ENCODE measurements around the gene NAIF1. TPM values are rescaled to one million over a fixed set of nuclear protein-coding genes. Genes with fewer than 3 reads are reported as not detected.
"Not testable (repeated sequence)": the region's sequence is repeated elsewhere in the genome, so short reads cannot be mapped to it uniquely, and the experiment has no call there.

The NAIF1 gene
- total RNA-seq, 1 donor from 2014 or later: 4.7 TPM

DNA sequence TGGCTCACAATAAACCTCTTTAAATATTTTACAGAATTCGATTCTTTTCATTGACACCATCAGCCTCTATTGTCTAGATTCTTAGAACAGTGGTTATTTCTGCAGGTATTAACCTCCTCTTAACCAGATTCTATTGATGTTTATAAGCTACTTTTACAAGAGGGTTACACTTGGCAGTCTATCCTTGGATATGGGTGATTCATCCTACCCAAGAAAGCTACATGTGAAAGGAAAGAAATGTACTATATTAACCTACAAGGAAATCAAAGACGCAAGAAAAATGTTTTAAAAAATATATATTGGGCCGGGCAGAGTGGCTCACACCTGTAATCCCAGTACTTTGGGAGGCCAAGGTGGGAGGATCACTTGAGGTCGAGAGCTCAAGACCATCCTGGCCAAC, 17.6 kb upstream of the NAIF1 start:
- no peak for DNase-seq

DNA sequence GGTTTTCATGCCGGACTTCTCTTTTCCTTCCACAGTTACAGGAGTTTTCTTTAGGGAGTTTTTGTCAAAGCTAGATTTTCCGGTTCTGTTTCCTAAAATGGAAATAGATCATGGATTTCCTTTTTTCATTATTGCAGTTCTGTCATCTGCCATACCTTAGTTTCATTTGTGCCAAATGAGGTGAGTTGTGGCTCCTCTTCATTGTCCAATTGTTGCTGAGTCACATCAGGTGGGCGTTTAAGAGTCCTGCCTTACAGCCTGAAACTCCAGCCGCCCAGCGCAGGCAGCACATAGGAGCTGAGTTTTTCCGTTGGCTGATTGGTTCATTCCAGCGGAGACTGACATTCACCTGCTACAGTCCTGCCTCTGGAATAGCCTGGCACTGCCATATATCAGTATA, 15.0 kb upstream of the NAIF1 start:
- no peak for DNase-seq

DNA sequence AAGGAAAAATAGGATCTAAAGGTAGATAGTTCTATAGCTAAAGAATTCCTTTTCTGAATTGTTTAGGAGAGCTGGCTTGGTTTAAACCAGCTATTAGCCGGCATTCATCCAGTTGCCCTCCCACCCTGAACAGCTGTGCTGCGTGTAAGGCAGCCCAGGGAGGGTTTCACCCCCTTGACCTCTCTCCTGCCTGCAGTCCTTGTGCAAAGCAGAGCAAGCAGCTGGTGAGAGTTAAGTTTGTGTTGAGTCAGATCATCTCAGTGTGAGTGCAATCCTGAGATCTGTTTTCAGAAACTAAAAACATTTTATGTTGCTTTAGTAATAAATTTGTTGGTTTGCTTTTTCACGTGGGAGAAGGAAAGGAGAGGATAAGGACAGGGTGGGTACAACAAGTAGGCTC, 13.9 kb upstream of the NAIF1 start:
- DNase-seq: peak; percentile 71

DNA sequence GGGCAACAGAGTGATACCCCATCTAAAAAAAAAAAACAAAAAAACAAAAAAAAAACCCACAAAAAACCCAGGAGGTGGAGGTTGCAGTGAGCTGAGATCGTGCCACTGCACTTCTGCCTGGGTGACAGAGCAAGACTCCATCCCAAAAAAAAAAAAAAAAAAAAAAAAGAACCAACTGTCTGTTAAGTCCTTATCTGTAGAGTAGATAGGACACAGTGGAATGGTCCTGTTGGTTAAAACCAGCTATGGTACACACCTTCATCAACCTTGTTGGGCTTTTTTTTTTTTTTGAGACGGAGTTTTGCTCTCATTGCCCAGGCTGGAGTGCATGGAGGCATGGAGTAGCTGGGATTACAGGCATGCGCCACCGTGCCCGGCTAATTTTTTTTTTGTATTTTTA, 13.1 kb upstream of the NAIF1 start:
- no peak for DNase-seq

DNA sequence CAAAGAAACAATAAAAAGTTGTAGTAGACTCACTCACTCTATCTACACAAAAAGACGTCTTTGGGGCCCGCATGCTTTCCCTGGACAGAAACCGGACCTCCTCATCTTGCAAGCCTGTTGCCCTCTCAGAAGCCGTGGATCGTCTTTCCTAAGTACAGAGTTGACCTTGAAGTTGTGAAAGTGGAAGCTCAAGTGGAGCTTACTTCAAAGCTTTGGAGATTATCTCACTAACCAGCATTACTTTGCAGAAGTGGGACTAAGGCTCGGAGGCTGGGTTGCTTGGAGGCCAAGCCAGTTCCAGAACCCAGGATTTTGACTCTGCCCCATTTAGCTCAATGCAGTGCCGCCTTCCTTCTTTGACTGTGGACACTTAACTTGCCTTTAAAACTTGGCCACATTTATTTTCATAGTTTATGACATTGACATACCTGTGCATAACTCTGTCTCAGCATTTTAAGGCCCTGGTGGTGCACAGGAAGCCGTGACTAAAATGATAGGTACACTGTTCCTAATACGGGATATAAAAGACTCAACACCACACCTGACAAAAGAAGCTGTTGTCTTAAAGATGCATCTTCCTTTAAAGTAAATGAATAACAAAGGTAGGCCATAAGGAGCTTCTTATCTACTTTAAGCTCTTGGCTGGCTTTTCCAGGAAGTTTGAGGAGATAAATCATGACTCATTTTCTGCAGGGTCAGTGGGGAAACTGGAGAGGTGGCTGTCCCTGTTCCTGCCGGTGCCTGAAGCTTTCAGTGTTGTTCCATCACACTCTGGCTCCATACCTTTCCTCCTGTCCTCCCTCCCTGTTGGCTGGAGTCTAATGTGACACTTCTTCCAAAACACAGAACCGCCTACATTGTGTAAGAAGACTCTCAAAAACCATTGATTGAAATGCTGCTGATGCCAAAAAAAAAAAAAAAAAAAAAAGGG, 11.6 kb upstream of the NAIF1 start:
- DNase-seq: no peak

DNA sequence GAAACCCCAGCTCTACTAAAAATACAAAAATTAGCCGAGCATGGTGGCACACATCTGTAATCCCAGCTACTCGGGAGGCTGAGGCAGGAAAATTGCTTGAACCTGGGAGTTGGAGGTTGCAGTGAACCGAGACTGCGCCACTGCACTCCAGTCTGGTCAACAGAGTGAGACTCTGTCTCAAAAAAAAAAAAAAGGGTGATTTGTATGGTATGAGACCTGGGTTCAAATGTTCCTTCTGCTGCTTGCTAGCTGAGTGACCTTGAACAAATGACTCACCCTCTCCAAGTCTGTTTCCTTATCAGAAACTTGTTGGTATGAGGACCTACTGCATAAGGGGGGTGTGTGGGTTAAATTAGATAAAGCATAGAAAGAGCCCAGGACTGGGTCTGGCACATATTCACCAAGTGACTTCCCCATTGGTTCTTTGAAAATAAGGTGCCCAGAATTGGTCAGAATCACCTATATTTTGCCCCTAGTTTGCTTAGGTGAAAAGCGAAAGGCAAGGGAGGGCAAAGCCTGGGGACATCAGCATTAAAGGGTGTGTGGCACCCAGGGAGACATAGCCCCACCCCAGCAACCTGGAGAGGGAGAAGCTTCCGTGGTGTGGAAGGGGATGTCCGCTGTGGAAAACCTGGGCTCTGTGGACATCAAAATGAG, 10.9 kb upstream of the NAIF1 start:
- no peak for DNase-seq

DNA sequence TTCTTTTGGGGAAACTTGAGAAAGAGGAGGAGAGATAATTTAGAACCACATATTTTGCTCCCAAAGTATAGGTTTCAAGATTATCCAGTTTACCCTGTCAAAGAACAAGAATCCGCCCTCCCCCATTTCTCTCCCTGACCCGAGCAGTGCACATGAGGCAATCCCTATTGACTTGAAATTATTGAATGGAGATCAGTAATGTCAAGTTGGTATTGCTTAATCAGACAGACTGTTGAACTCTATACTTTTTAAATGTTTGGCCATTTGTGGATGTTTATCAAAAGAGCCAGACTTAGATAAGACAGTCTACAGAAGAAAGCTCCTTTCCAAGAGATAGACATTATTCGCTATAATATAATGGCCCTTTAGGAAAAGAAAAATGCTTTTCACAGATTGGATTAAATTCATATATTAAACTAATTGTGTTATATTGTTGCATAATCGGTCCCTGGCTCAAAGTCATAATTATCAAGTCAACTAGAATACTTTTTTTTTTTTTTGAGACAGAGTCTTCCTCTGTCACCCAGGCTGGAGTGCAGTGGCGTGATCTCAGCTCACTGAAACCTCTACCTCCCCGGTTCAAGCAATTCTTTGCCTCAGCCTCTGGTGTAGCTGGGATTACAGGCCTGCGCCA, 6.2 kb upstream of the NAIF1 start:
- peak; percentile 37 for DNase-seq

DNA sequence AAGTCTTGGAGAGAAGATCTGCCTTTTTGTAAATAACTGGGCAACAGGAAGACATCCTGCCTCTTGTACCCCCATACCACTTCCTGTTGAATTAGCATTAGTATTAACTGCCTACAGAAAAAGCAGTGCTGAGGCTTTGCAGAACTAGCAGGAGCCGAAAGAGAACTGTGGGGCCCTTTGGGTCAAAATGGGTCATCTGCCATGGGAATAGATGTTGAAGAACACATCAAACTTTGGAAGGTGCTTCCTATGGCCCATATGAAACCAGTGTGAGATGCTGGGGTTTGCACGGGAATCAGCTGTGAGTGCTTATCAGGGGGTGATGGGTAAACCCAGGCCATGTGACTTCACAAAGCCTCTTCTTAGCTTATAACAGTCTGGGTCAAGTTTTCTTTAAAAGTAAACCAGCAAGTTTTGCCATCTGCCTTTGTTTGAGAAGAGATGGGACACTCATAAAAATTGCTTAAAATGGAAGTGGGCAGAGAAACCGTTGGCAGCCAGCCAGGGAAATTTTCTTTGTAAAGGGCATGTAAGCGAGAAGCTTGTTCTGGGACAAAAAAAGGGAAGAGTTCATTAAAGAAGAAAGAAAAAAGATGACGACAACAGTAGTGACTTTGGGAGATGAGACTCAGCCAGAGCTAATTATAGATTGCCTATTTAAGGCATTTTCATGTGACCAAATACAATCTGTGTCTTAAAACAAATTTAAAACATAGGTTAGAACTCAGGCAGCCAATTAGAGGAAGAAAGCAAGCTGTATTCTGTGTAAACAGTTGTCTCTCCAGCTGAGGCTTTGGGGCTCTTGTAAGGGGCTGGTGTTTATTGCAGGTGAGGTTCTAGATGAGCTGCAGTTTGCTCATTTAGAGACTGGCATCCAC, 5.3 kb upstream of the NAIF1 start:
- DNase-seq: peak; percentile 86

DNA sequence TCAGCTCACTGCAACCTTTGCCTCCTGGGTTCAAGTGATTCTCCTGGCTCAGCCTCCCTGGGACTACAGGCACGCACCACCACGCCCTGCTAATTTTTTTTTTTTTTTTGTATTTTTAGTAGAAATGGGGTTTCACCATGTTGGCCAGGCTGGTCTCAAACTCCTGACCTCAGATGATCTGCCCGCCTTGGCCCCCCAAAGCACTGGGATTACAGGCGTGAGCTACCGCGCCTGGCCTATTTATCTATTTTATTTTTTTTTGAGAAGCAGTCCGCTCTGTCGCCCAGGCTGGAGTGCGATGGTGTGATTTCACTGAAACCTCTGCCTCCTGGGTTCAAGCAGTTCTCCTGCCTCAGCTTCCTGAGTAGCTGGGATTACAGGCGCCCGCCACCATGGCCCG, 4.4 kb upstream of the NAIF1 start:
- DNase-seq: not testable (repeated sequence)

DNA sequence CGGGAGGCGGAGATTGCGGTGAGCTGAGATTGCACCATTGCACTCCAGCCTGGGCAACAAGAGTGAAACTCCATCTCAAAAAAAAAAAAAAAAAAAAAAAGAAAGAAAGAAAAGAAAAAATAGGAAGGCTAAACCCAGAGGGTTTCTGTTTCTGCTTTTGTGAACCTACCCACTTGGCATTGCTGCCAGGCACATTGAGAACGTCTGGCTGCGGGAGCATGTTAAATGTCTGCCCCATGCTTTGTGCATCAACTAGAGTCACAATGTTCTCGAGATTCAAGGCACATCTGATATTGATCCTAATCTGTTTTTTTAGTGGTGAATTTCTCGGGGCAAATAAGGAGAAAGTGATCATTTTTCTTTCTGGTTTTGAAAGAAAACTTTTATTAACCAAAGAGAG, 3.8 kb upstream of the NAIF1 start:
- no peak for DNase-seq

DNA sequence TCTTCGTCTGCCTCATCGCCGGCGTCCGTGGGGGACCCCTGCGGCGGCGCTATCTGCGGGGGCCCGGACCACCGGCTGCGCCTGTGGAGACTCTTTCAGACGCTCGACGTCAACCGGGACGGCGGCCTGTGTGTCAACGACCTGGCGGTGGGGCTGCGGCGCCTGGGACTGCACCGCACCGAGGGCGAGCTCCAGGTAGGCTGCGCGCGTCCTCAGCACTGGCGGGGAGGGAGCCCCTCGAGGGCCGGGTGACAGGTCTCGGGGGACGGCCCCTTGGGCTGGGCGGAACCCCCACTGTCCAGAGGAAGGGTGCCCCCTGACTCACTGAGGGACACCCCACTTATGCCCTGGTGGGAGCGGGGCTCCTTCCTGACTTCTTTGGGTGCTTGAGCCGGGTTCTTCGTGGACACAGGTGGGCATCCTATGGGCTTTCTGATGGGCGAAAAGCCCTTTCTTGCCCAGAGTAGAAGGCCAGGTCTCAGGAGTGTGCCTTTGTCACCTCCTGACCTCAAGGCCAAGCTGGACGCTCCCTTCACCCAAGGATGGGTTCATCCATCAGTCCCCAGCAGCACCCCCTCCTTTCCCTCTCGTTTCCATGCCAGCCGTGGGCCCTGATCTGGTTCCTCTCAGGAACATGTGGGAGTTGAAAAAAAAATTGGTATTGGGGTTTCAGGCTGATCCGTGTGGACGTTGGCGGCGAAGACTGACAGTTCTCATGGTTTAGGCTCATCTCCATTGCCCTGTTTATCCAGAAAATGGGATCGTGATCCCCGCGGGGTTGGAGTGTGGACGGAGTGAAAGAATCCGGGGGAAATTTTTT, 1.5 kb upstream of the NAIF1 start:
- no peak for DNase-seq

DNA sequence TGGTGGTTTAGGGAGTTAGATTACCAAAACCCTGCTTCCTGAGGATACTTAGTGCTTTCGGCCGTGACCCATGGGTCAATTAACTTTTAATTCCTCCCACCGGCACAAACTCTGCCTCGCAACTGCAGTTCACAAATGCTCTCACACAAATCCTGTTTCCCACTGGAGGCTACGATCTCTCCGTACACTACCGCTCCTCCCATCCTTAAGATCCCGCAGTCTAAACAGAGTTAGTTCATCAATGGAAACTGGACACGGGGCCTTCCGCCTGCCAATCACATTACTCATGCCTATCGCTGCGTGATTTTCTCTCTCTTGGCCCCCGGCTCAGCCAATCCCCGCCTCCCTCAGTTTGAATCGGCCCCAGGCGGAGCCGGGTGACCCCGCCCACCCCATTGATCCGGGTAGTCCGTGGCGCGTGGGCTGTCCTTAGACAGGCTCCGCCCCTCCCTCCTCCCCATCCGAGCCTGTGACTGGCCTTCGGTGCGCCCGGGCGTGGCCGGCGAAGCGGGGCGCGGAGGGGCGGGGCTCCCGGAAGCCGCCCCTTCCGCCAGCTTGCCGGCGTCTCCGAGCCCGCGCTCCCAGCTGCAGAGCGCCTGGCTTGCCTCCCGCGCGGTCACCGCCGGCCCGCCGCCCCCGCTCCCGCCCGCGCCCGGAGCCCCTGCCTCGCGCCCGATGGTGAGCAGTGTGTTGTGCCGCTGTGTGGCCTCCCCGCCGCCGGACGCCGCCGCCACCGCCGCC, 695 bp upstream of the NAIF1 start, which contains the start of gene SLC25A25:
Gene SLC25A25 (plus strand): TSS at position 588 of the 741 bp plus-strand sequence. CDS start 88 bp downstream, at position 676.
- DNase-seq: peak; percentile 99

DNA sequence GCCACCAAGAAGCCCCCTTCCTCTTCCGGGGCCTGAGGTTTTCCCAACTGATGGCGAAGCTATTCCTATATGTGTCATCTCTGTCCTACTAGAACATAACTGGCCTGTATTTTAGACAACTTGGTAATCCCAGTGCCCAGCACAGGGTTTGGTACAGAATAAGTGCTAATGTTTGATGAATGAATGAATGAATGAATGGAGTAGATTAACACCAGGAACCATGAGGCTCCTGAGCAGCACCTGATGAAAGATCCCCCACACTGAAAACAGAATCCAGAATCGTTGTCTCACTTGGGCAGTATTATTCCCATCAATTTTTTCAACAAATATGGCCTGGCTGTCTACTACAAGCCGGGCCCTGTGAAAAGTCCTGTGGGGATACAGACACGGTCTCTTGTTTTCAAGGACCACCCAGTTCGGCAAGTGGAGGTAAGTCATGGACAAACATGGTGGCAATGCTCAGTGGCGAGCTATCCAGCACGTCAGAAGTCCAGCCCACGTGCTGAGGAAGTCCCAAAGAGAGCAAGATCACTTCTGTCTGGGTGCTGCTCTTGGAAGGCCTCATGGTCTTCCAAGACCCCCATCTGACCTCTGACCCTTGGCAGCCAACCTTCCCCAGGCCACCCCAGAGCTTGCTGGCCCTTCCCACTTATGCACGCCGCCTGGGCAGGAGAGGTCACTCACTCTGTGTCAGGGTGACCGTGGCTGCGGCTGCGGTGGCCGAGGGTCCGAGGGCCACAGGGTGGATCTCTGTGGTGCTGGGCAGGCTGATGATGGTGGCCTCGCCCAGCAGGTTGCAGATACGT, 1.0 kb downstream of the NAIF1 start:
- DNase-seq: no peak

DNA sequence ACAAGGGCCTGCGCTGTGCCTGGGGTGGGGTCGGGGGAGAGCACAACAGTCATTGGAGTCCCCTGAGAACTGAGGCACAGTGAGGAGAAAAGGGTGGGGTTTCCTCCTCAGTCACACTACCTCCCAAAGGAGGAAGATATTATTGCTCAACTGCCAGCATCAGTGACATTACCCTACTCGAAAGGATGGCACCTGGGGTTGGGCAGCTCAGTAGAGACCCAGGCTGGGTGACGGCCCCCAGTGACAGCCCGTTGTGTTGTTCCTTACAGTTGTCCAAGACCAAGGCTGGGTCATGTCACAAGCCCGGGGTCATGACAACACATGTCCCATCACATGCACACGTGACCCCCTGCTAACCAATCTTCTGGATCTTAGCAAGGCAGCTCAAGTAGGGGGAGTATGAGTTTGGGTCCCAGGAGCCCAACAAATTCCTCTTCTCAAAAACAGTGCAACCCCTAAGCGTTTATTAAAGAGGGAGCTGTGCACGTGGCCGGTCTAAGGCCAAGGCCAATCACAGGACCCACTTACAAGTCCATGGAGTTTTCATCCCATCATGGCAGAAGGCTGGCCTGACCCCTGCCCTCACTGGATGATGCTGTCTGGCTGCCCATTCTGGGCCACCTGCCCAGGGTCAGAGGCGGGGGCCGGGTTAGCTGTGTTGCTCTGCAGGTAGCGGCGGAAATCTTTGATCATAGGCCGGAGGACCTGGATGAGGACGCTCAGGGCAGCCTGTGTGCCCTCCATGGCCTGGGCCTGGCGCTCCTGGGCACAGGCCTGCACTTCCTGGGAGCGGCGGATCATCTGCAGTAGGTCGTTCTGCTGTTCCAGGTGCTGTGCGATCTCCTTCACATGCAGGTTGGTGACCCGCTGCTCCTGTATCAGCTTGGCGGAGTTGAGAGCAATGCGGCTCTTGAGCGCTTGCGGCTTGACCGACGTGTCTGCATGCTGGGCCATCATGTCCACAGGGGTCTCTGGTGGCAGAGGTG, 4.0 kb downstream of the NAIF1 start:
- no peak for DNase-seq

DNA sequence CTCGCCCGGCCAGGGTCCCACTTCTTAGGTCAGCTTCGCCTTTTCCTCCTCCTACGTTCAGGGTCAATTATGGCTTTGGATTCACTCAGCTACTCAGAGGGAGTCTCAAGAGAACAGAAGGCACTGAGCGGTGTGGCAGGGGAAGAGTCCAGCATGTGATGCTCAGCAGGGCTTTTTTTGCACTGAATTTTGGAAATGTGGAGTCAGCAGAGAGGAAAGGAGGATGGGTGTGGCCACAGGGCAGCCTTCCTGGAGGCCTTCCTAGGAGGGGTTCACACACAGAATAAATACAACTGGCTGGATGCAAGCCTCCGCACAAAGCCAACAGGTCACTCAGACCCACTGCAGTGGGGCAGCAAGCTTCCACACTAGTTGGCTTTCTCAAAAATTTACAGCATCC, 4.8 kb downstream of the NAIF1 start:
- no peak for DNase-seq

DNA sequence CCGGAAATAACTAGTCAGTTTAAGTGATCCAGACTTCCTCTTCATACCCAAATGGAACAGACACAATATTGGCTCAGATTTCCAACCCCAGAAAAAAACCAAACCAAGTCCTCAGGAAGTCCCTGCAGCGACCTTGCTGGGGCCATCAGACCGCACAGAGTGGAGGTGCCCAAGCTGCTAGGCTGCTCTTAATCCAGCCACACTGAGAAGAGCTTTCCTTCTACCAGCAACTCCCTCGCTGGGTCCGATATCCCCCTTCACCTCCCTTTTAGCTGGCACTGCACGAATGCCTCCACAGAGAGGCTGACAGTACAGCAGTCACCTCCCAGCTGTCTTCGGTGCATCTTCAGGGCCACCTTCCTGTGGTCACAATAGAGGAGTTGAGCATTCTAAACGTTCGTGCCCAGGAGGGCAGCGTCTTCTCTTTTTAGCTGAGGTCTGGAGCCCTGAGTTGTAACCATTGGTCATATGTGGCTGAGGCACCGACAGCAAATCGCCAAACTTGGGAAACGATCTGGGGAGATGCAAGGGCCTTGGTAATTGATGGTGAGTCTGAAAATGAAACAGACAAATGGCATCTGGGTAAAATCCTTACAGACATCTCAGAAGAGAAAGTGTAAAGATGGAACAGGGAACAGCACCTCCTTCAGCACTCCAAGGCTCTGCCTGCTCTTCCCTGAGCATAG, 5.7 kb downstream of the NAIF1 start:
- no peak for DNase-seq

DNA sequence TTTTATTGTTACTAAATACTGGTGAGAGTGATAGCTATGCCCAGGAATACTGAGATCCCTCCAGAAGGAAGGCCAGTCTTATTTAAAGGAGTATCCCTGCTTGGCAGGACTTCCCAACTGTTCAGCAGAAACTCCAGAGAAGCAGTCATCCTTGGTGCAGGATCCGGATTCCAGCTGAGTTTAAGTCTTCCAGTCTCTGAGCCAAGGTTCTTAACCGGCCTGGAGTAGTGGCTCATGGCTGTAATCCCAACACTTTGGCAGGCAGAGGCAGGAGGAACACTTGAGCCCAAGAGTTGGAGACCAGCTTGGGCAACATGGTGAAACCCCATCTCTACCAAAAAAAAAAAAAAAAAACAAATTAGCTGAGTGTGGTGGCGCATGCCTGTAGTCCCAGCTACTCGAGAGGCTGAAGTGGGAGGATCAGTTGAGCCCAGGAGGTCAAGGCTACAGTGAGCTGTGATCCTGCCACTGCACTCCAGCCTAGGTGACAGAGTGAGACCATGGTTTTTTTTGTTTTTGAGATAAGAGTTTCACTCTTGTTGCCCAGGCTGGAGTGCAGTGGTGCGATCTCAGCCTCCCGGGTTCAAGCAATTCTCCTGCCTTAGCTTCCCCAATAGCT, 7.6 kb downstream of the NAIF1 start:
- DNase-seq: no peak

Measured in skin of body (tissue), 2 donors.